IMR-90 (cell line): ENCODE results near the gene LRRC4. TPM values are rescaled to one million over a fixed set of nuclear protein-coding genes. Genes with fewer than 3 reads are reported as not detected.

Experiments
- ATAC-seq: fragments of 200-7000 bp; cut with Tn5 transposase; 2 replicates; pipeline ENCODE4 v1.9.1; 2020; ENCODE audit warnings: low read depth, mild to moderate bottlenecking, moderate library complexity
- BruUV-seq: library from RNA; stranded (reverse); fragments of 400-500 nt; replicated peaks from 2 replicates; lab custom pipeline; 2021; lab: Mats Ljungman, UMichigan
- CTCF ChIA-PET: fragments of 300-600 bp; formaldehyde crosslinking; extraction: SDS; loops from one replicate; lab custom pipeline; 2021; ENCODE audit warnings: antibody characterized with exemption; lab: Yijun Ruan, JAX
- POLR2A ChIA-PET: fragments of 300-600 bp; sonication (Branson Sonifier 250); formaldehyde crosslinking; loops from one replicate; lab custom pipeline; 2022; ENCODE audit warnings: antibody characterized with exemption; ENCODE audit not compliant: unreplicated experiment; lab: Charles Lee
- DNase-seq: peaks from one replicate; pipeline ENCODE4 v3.0.0; 2013
- H2AFZ ChIP-seq: replicated peaks from 2 replicates; pipeline ENCODE3; 2013; ENCODE audit warnings: low read length, mild to moderate bottlenecking; ENCODE audit not compliant: poor library complexity
- H2AK5ac ChIP-seq: 2 replicates; pipeline ENCODE4 v1.6.1; 2013; ENCODE audit warnings: low read depth, low read length, inconsistent platforms
- H2AK9ac ChIP-seq: replicated peaks from 2 replicates; pipeline ENCODE3; 2013; ENCODE audit warnings: mild to moderate bottlenecking, low read depth, low read length, moderate library complexity; ENCODE audit not compliant: poor library complexity
- H2BK120ac ChIP-seq: 2 replicates; pipeline ENCODE4 v1.6.1; 2013; ENCODE audit warnings: low read depth, low read length, inconsistent platforms
- H2BK15ac ChIP-seq: 3 replicates; pipeline ENCODE4 v1.6.1; 2013; ENCODE audit warnings: low read depth, low read length, inconsistent platforms
- H2BK20ac ChIP-seq: 2 replicates; pipeline ENCODE4 v1.6.1; 2013; ENCODE audit warnings: low read depth, mild to moderate bottlenecking, inconsistent platforms, low read length, moderate library complexity
- H2BK5ac ChIP-seq: 2 replicates; pipeline ENCODE4 v1.6.1; 2013; ENCODE audit warnings: mild to moderate bottlenecking, low read depth, low read length, inconsistent platforms; ENCODE audit not compliant: poor library complexity, severe bottlenecking
- H3K14ac ChIP-seq: replicated peaks from 2 replicates; pipeline ENCODE4 v1.6.1; 2013; ENCODE audit warnings: low read depth, low read length, inconsistent platforms
- H3K18ac ChIP-seq: 2 replicates; pipeline ENCODE4 v1.6.1; 2013; ENCODE audit warnings: low read depth, low read length, control low read depth
- H3K23ac ChIP-seq: 2 replicates; pipeline ENCODE4 v1.6.1; 2013; ENCODE audit warnings: low read depth, low read length, inconsistent platforms
- H3K27ac ChIP-seq: 2 replicates; pipeline ENCODE4 v1.5.1; 2013; ENCODE audit warnings: mild to moderate bottlenecking, control low read depth, low read length; ENCODE audit not compliant: insufficient read depth
- H3K27me3 ChIP-seq: 2 replicates; pipeline ENCODE4 v1.6.1; 2013; ENCODE audit warnings: low read length; ENCODE audit not compliant: control insufficient read depth, insufficient read depth
- H3K36me3 ChIP-seq: 2 replicates; pipeline ENCODE4 v1.6.1; 2013; ENCODE audit warnings: low read length, mixed read lengths; ENCODE audit not compliant: control insufficient read depth, insufficient read depth
- H3K4ac ChIP-seq: 2 replicates; pipeline ENCODE4 v1.6.1; 2013; ENCODE audit warnings: low read depth, low read length, inconsistent platforms
- H3K4me1 ChIP-seq: 2 replicates; pipeline ENCODE4 v1.6.1; 2013; ENCODE audit warnings: low read length, mixed read lengths; ENCODE audit not compliant: control insufficient read depth, insufficient read depth
- H3K4me2 ChIP-seq: 2 replicates; pipeline ENCODE4 v1.6.1; 2013; ENCODE audit warnings: low read depth, mild to moderate bottlenecking, control low read depth, low read length, moderate library complexity
- H3K4me3 ChIP-seq: 2 replicates; pipeline ENCODE4 v1.5.1; 2013; ENCODE audit warnings: low read depth, mild to moderate bottlenecking, control low read depth, low read length, moderate library complexity; ENCODE audit not compliant: insufficient read depth
- H3K56ac ChIP-seq: 2 replicates; pipeline ENCODE4 v1.6.1; 2013; ENCODE audit warnings: low read length, inconsistent platforms; ENCODE audit not compliant: insufficient read depth; ENCODE audit errors: extremely low read depth
- H3K79me1 ChIP-seq, 2 experiments: 2 replicates each; pipeline ENCODE4 v1.6.1; 2013; ENCODE audit warnings: low read length in 2 of 2, inconsistent platforms in 1 of 2, low read depth in 1 of 2
- H3K9ac ChIP-seq: 2 replicates; pipeline ENCODE4 v1.6.1; 2013; ENCODE audit warnings: low read depth, low read length, control low read depth
- H3K9me1 ChIP-seq: 2 replicates; pipeline ENCODE4 v1.6.1; 2013; ENCODE audit warnings: low read length, inconsistent platforms; ENCODE audit not compliant: insufficient read depth
- H3K9me3 ChIP-seq: 2 replicates; pipeline ENCODE4 v1.6.1; 2013; ENCODE audit warnings: low read length; ENCODE audit not compliant: control insufficient read depth, insufficient read depth
- H4K20me1 ChIP-seq: 2 replicates; pipeline ENCODE4 v1.6.1; 2013; ENCODE audit warnings: low read length, inconsistent platforms; ENCODE audit not compliant: insufficient read depth
- H4K5ac ChIP-seq: 2 replicates; pipeline ENCODE4 v1.6.1; 2013; ENCODE audit warnings: mild to moderate bottlenecking, low read depth, low read length, control low read depth
- H4K8ac ChIP-seq, 2 experiments: 2 replicates each; pipeline ENCODE4 v1.6.1; 2013; ENCODE audit warnings: low read depth in 2 of 2, low read length in 2 of 2, control low read depth in 1 of 2, inconsistent platforms in 1 of 2
- H4K91ac ChIP-seq: 2 replicates; pipeline ENCODE4 v1.6.1; 2013; ENCODE audit warnings: low read depth, low read length, inconsistent platforms; ENCODE audit not compliant: insufficient read depth
- CHD1 ChIP-seq: IDR thresholded peaks from 2 replicates; pipeline ENCODE4 v1.6.1; 2012; ENCODE audit warnings: low read depth, low read length, improper control_type of control experiment
- RCOR1 ChIP-seq: IDR thresholded peaks from 2 replicates; pipeline ENCODE4 v1.6.1; 2012; ENCODE audit warnings: mild to moderate bottlenecking, low read length, improper control_type of control experiment; ENCODE audit not compliant: insufficient replicate concordance
- WGBS, 2 experiments: methylation state at CpG; one replicate each; pipeline versions ENCODE4 v1.1.5 to v1.1.7; 2013; ENCODE audit warnings: missing lambda C conversion rate in 2 of 2; ENCODE audit not compliant: insufficient read length in 1 of 2; ENCODE audit errors: extremely low coverage in 2 of 2; 5-methylcytosine and 5-hydroxymethylcytosine counted together
- dilution Hi-C: fragments of 300-500 bp; cut with HindIII; formaldehyde crosslinking; loops from one replicate; pipeline ENCODE4 v1.14.3; 2018; ENCODE audit warnings: low sequenced_read_pairs; ENCODE audit not compliant: unreplicated experiment
- in situ Hi-C: fragments of 300-500 bp; cut with MboI; formaldehyde crosslinking; loops from 3 replicates; pipeline ENCODE4 v1.14.3; 2019; ENCODE audit warnings: low sequenced_read_pairs, inconsistent platforms, mixed read lengths
- intact Hi-C: fragments of 100-400 bp; cut with micrococcal nuclease; formaldehyde crosslinking; loops from 2 replicates; pipeline ENCODE4 v1.10.0; 2022
- polyA plus RNA-seq, 3 experiments: library from polyadenylated mRNA; depleted of rRNA; stranded (reverse); fragments of >200 nt; gene quantifications; 2 replicates each; pipeline ENCODE4 v1.2.3, GENCODE V29; 2012; ENCODE audit warnings: low replicate concordance in 1 of 3
- total RNA-seq: library from RNA; depleted of rRNA; stranded (reverse); fragments of >200 nt; gene quantifications from 2 replicates; pipeline ENCODE4 v1.2.3, GENCODE V29; 2012

Gene LRRC4
- total and polyA plus RNA-seq, 2 of the 4 experiments (the other 2 are of a cell fraction): 0.54 to 0.55 TPM

DNA sequence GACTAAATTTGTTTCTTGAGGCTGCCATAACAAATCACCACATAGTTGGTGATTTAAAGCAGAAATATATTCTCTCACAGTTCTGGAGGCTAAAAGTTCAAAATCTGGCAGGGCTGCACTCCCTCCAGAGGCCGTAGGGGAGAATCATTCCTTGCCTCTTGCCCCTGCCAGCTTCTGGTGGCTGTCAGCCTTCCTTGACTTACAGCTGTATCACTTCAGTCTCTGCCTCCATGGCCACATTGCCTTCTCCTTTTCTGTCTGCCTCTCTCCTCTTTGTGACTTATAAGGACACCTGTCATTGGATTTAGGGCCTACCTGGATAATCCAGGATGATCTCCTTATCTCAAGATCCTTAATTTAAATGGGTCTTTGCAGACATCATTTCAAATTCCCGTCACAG is 5.8 kb upstream of the LRRC4 start:
- no peak overlapping the region for H3K9ac ChIP-seq
- no peak overlapping the region for H3K56ac ChIP-seq
- no peak overlapping the region for H2BK120ac ChIP-seq
- no peak overlapping the region for H2AK5ac ChIP-seq
- H3K27ac ChIP-seq: no peak overlapping the region
- peaks cover 14% of the 10 kb centered on the region; the same call in 1 of the 2 replicates for H3K9me1 ChIP-seq
- intact Hi-C loops (loop anchor here (10.0 kb wide), 1 partner anchor 452 kb away; the partner anchor contains the start of genes ARF5 and GCC1), dilution Hi-C loops (no loop called here), in situ Hi-C loops (no loop called here)
- H4K20me1 ChIP-seq: peaks cover 55% of the 10 kb centered on the region
- peaks cover 7% of the 10 kb centered on the region; the same call in 1 of the 2 replicates for H3K4me1 ChIP-seq
- BruUV-seq: no TSS peak
- no peak overlapping the region for H3K4me3 ChIP-seq
- H2BK5ac ChIP-seq: no peak overlapping the region
- H3K27me3 ChIP-seq: no peaks in the 10 kb centered on the region
- peaks cover 34 to 52% of the 10 kb centered on the region in 2 experiments for H3K79me1 ChIP-seq
- H3K23ac ChIP-seq: no peak overlapping the region
- no peak overlapping the region for H3K4ac ChIP-seq
- H4K8ac ChIP-seq: no peak overlapping the region
- no peak overlapping the region for H3K14ac ChIP-seq
- H2BK20ac ChIP-seq: no peak overlapping the region
- CTCF ChIA-PET: interaction anchor here (1.1 kb wide), 1 partner anchor 172 kb away, joined by 4 read pairs; no protein-coding TSS in a partner anchor
- no peak overlapping the region for H2BK15ac ChIP-seq
- H4K5ac ChIP-seq: no peak overlapping the region
- H3K4me2 ChIP-seq: no peak overlapping the region
- H3K9me3 ChIP-seq: no peaks in the 10 kb centered on the region
- DNase-seq (no peak), ATAC-seq (no peak)
- H3K36me3 ChIP-seq: peaks cover 2% of the 10 kb centered on the region
- no peak overlapping the region for H2AFZ ChIP-seq
- H4K91ac ChIP-seq: no peak overlapping the region
- TF ChIP-seq RCOR1: no peak
- TF ChIP-seq CHD1: no peak
- WGBS, 2 experiments: 100% methylated on average over 1 of the region's 2 CpGs; no CpG with 5 or more reads in 1 of the 2 experiments
- no peak overlapping the region for H3K18ac ChIP-seq
- POLR2A ChIA-PET: no interaction called here
- H2AK9ac ChIP-seq: no peak overlapping the region
